HuH-7 (cell line): ENCODE results near the gene ZBTB48.
"Not testable (repeated sequence)": the region's sequence is repeated elsewhere in the genome, so short reads cannot be mapped to it uniquely, and the experiment has no call there.

ENCODE experiments used
- DNase-seq: peaks from one replicate; pipeline ENCODE4 v3.0.0; 2011; ENCODE audit warnings: low spot score

ZBTB48 gene

GRCh38 chr1:6579374-6580118 is at the start of gene ZBTB48:
ZBTB48 (plus strand) TSS chr1:6579994; CDS start chr1:6580610, 616 bp downstream.
- DNase-seq: peak; percentile 98

DNA sequence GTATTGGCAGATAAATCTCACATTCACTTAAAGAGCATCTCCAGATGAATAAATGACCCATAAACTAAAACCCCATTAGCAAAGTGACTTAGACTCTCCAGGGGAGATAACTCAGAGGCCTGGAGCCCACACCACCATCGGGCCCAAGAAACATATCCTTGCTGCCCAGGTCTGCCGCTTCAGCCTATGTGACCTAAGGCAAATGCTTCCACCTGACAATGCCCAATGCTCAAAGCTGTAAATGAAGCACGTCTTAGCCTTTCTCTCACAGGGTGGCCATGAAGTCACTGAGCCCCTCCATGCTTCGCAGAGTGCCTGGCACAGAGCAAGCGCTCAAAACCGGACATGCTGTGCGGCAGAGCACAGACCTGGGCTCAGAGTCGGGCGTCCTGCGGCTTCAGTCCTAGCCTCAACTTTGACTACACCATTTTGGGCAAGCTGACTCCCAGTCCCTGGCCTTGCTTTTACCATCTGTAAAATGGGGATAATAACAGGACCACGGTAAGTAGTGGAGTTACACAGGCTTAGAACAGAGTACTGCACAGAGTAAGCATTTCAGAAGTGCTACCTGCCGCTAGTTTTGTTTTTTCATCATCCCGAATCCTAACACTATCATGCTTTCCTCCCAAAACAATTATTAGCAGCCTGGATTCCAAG is 49.2 kb upstream of the ZBTB48 start:
- DNase-seq: no peak

GRCh38 chr1:6531996-6532395 is 47.8 kb upstream of the ZBTB48 start:
- no peak for DNase-seq

DNA sequence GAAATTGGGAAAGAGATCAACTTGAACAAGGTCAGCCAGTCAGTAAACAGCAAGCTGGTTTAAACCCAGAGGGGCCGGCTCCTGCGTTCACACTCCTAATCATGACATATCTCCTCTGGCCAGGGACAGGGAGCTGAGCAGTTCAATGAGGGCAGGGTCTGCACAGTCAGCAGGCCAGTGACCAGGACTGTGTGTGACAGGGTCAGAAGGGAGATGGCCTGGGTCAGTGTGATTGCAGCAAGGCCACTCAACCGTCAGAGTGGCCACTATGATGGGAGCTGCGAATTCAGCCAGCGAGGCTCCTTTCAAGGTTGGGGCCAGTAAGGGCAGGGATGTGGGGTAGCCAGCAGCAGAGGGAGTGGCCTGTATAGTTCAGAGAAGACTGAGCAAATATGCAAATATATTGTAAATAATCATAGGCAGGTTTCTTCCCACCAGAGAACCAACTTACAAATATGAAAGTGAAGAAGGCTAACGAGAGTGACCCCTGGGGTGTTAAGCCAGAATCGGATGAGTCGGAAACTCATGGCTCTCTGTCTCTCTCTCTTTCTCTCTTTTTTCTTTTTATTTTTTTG is 45.5 kb upstream of the ZBTB48 start:
- DNase-seq: no peak

GRCh38 chr1:6535214-6535613 is 44.6 kb upstream of the ZBTB48 start:
- DNase-seq: no peak

DNA sequence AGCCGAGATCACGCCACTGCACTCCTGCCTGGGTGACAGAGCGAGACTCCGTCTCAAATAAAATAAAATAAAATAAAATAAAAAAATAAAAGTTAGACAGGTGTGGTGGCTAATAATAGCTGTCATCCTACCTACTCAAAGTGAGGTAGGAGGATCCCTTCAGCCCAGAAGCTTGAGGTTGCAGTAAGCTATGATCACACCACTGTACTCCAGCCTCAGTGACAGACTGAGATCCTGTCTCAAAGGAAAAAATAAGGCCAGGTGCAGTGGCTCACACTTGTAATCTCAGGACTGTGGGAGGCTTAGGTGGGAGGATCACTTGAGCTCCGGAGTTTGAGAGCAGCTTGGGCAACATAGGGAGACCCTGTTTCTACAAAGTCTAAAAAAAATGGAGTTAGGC is 43.5 kb upstream of the ZBTB48 start:
- DNase-seq: no peak

DNA sequence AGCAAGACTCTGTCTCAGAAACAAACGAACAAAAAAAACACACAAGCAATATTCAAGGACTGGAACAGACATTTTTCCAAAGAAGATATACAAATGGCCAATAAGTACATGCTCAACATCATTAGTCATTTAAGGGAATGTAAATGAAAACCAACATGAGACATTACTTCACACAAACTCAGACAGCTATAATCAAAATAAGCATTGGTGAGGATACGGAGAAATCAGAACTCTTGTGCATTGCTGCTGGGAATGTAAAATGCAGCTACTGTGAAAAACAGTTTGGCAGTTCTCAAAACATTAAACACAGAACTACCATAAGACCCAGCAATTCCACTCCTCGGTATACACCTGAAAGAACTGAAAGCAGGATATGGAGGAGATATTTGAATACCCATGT is 40.8 kb upstream of the ZBTB48 start:
- DNase-seq: no peak

- DNase-seq: no peak
Observed at GRCh38 chr1:6544831-6545230, 35.0 kb upstream of the ZBTB48 start.

DNA sequence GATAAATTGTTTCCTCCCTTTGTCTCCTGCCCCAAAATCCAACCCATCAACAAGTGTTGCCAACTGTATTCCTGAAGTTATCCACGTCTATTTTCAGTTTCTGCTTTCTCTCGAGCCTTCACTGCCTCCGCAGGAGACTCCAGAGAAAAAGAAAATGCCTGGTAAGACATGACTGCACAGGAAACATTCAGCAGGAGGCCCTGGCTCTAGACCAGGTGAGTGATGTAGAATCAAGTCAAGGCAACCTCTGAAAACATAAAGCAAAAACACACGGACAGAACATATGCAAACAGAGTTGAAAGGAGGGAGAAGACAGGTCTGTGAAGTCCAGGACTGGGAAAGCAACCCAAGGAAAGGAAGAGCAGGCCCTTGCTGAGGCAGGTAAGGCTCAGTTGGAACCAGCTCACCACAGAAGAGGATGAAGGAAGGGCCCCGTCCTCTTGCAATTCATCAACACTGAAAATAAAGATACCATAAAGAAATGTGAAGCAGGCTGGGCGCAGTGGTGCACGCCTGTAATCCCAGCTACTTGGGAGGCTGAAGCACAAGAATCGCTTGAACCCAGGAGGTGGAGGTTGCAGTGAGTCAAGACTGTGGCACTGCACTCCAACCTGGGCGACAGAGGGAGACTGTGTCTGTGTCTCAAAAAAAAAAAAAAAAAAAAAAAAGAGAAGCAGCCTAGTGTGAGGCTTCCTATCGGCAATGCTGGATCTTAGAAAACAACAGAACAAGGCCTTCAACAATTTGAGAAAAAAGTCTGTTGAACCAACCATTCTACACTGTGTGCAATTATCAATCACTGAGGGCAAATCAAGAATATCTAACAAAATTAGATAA is 34.3 kb upstream of the ZBTB48 start:
- no peak for DNase-seq

DNA sequence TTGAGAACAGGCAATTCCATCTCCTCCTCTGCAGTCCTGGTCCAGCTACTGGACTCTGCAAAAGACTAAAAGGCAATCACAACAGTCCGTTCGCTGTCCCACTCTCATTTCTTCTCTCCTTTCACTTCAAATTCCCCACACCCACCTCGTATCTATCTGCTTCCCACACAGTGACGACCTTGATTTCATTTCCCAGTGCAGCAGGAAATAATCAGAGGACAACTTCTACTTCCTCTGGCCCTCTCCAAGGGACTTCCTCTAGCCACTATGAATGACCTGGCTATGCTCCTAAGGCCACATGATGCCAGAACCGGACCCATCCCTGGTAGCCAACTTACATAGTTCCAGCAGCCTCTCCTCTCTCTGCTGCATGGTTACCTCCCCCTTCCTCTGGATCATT is 33.5 kb upstream of the ZBTB48 start:
- DNase-seq: no peak

- DNase-seq: no peak
Observed at GRCh38 chr1:6547301-6547700, 32.5 kb upstream of the ZBTB48 start.

- DNase-seq: peak; percentile 94
Observed at GRCh38 chr1:6554031-6554906, 25.5 kb upstream of the ZBTB48 start, which contains the start of gene NOL9. NOL9 (minus strand) TSS chr1:6554513; CDS start chr1:6554502, 11 bp downstream.

GRCh38 chr1:6554907-6555778 is 24.7 kb upstream of the ZBTB48 start, which contains the start of gene TAS1R1:
TAS1R1 (plus strand) TSS chr1:6555307; CDS start chr1:6555374, 67 bp downstream.
- no peak for DNase-seq

DNA sequence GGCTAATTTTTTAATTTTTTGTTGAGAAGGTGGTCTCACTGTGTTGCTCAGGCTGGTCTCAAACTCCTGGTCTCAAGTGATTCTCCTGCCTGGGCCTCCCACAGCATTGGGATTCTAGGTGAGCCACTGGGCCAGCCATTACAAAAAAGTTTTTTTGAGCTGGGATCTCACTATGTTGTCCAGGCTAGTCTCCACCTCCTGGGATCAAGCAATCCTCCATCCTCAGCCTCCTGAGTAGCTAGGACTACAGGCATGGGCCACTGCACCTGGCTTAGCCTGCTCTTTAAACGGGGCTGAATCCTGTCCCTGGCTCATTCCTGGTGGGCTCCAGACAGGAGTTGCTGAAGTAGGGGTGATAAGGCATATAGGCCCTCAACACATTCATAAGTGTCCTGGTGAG is 22.2 kb upstream of the ZBTB48 start:
- DNase-seq: no peak

GRCh38 chr1:6559161-6559560 is 20.6 kb upstream of the ZBTB48 start:
- DNase-seq: not testable (repeated sequence)

- no peak for DNase-seq
Observed at GRCh38 chr1:6560267-6560666, 19.5 kb upstream of the ZBTB48 start.

DNA sequence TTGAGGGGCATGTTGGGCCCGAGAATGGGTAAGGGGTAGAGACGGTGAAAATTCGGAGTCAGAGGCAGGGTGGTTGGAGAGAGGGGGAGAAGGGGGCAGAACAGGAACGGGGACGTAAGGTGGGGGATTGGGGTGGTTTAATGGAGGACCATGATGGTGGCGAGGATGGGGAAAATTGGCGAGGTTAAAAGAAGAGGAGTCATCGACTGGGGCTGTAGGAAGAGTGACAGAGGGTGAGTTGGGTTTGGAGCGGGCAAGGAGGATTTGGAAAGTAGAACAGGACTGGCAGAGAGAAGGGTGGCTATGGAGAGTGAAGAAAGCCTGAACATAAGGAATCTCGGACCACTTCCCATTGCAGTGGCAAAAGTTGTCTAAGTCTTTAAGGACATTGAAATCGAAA is 10.8 kb upstream of the ZBTB48 start:
- no peak for DNase-seq

- no peak for DNase-seq
Observed at GRCh38 chr1:6570100-6570499, 9.7 kb upstream of the ZBTB48 start.

- no peak for DNase-seq
Observed at GRCh38 chr1:6570987-6571386, 8.8 kb upstream of the ZBTB48 start.

DNA sequence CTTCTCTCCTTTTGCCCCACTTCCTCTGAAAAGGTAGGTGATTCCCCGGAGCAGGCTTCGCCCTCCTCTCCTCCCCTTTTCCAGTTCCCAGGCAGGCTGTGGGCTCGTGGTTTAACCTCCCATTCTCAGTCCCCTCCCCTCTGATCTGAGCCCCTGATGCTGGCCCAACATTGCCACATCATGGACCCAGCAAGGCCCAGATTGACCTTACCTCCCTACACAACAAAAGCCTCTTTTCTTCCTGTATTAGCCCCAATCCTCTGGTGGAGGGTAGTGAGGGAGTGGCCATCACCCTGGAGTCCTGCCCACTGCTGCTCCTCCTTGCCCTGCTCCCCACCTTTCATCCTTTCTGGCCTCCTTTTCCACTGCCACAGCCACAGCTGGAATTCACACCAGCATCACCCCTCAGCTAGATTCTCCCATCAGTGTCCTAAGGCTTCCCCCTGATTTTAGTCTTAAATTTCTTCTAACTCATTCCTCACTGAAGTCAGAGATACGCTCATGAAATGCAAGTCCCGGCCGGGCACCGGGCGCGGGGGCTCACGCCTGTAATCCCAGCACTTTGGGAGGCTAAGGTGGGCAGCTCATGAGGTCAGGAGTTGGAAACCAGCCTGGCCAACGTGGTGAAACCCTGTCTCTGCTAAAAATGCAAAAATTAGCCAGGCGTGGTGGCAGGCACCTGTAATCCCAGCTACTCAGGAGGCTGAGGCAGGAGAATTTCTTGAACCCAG is 7.0 kb upstream of the ZBTB48 start:
- DNase-seq: no peak
